ENCODE measurements around the gene BBX.
A peak's percentile ranks its signal among the peaks of the same experiment; 100 is the strongest.
"Not testable (repeated sequence)": the region's sequence is repeated elsewhere in the genome, so short reads cannot be mapped to it uniquely, and the experiment has no call there.

The BBX gene

DNA sequence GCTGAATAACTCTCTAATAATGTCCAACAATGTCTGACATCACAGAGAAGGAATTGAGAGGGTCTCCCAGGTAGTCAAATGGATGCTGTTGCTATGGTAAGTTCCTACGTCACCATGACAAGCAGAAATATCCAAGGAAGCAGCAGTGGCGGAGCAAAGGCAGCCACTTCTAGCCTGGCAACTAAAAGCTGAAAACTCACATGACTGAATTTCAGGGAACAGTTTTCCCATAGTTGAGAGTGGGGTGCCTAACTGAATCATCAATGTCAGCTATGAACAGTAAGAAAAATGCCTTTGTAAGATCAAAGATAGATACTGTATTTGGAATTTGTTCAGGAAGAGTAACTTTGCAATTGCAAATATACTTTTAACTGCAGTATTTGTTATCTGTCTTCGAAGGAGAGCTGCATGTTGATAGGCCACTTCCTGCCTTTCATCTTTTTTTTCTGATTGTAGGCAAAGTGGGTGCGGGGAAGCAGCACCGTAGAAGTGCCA lies 161.7 kb downstream of the BBX start:
- TF ChIP-seq, protein P1, sequence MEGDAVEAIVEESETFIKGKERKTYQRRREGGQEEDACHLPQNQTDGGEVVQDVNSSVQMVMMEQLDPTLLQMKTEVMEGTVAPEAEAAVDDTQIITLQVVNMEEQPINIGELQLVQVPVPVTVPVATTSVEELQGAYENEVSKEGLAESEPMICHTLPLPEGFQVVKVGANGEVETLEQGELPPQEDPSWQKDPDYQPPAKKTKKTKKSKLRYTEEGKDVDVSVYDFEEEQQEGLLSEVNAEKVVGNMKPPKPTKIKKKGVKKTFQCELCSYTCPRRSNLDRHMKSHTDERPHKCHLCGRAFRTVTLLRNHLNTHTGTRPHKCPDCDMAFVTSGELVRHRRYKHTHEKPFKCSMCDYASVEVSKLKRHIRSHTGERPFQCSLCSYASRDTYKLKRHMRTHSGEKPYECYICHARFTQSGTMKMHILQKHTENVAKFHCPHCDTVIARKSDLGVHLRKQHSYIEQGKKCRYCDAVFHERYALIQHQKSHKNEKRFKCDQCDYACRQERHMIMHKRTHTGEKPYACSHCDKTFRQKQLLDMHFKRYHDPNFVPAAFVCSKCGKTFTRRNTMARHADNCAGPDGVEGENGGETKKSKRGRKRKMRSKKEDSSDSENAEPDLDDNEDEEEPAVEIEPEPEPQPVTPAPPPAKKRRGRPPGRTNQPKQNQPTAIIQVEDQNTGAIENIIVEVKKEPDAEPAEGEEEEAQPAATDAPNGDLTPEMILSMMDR (IDR thresholded peaks at IDR 0.05; ENCODE audit: low read depth, low read length): no peak
- DNase-seq: no peak
- no peaks in the 10 kb centered on the region for H3K36me3 ChIP-seq
- no peak overlapping the region for H3K4me3 ChIP-seq (ENCODE audit: low read depth, low read length)
- H3K9me3 ChIP-seq: no peaks in the 10 kb centered on the region
- H3K4me1 ChIP-seq: peaks cover 11% of the 10 kb centered on the region
- H3K27me3 ChIP-seq: no peaks in the 10 kb centered on the region

DNA sequence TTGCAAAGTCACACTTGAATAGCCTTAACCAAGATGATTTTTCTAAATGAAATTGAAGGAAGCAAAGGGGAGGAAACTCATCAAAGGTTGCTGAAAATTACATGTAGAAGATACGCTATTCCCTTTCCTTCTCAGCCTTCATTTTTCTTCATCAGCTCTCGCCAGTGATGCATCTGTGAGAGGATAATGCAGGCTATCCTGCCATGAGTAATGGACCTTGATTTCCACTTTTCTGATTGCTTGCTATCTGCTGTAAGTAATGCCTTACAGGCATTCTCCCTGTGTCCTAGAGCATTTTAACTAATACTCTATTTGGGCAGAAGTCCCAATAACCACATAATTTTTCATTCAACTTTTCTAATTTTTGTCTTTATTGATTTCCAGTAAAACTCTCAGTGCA lies 162.6 kb downstream of the BBX start:
- Histone ChIP-seq H3K27me3 (no peaks in the 10 kb centered on the region), H3K4me1 (peaks cover 11% of the 10 kb centered on the region), H3K36me3 (no peaks in the 10 kb centered on the region), H3K4me3 (ENCODE audit: low read depth, low read length) (no peak overlapping the region), H3K9me3 (no peaks in the 10 kb centered on the region)
- TF ChIP-seq, protein P1 (IDR thresholded peaks at IDR 0.05; ENCODE audit: low read depth, low read length): no peak
- no peak for DNase-seq

GRCh38 chr3:107687056-107687581 lies 164.4 kb downstream of the BBX start:
- no peaks in the 10 kb centered on the region for H3K9me3 ChIP-seq
- no peak for DNase-seq
- peaks cover 11% of the 10 kb centered on the region for H3K4me1 ChIP-seq
- TF ChIP-seq, protein P1 (IDR thresholded peaks at IDR 0.05; ENCODE audit: low read depth, low read length): 0 out of 2 replicates have a peak, but pooled peaks have one; percentile 8
- no peak overlapping the region for H3K4me3 ChIP-seq (ENCODE audit: low read depth, low read length)
- H3K27me3 ChIP-seq: no peaks in the 10 kb centered on the region
- H3K36me3 ChIP-seq: no peaks in the 10 kb centered on the region

DNA sequence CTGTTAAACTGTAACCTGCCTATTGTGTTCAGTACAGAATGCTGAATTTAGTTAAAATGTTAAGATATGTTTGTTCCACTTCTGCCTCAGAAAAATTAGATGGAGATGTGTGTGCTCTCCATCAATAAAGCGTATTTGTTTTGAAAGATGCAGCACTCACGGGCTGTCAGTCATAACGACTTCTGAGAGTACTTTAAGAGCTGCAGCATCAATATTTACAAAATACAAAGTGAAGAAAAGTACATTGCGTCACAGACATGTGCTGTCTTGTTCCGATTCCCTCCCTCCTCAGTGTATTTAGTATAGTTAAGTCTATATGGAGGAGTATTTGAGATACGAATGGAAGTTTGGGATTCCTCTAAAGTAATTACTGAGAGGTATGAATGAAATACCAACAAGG lies 166.6 kb downstream of the BBX start:
- Histone ChIP-seq H3K36me3 (no peaks in the 10 kb centered on the region), H3K4me3 (ENCODE audit: low read depth, low read length) (no peak overlapping the region), H3K27me3 (no peaks in the 10 kb centered on the region), H3K4me1 (peaks cover 10% of the 10 kb centered on the region), H3K9me3 (no peaks in the 10 kb centered on the region)
- TF ChIP-seq, protein P1 (IDR thresholded peaks at IDR 0.05; ENCODE audit: low read depth, low read length): no peak
- DNase-seq: no peak

DNA sequence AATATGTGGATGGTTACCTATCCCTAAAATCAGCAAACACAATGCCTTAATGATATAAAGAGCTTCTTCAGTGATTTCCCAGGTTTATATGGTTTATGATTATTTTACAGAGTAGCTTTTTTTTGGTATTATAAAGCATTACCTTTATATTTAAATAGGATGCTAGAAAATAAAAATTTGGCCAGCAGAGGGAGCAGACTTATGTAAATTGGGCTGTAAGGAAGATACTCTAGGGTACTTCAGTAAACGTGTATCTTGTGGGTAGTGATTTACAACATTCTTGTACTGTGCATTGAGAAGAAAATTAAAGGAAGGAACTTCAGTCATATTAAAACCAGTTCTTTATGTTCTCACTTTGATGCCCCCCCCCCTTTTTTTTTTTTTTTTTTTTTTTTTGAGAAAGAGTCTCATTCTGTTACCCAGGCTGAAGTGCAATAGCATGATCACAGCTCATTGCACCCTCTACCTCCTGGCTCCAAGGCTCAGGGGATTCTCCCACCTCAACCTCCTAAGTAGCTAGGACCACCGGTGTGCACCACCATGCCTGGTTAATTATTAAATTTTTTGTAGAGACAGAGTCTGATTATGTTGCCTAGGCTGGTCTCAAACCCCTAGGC lies 167.9 kb downstream of the BBX start:
- no peak for DNase-seq
- TF ChIP-seq, protein P1 (IDR thresholded peaks at IDR 0.05; ENCODE audit: low read depth, low read length): peak; percentile 57
- H3K36me3 ChIP-seq: no peaks in the 10 kb centered on the region
- H3K4me1 ChIP-seq: no peaks in the 10 kb centered on the region; the same call in 1 of the 2 replicates
- no peaks in the 10 kb centered on the region for H3K9me3 ChIP-seq
- no peaks in the 10 kb centered on the region for H3K27me3 ChIP-seq
- H3K4me3 ChIP-seq (ENCODE audit: low read depth, low read length): no peak overlapping the region

DNA sequence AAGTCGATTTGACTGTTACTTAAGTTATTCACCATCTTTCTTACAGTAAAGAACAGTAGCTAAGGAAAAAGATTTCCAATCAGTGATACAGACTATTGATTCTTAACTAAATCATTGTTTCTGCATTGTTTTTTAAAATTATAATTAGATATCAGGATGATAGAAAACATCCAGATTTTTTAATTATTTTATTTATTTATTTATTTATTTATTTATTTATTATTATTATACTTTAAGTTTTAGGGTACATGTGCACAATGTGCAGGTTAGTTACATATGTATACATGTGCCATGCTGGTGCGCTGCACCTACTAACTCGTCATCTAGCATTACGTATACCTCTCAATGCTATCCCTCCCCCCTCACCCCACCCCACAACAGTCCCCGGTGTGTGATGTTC lies 169.2 kb downstream of the BBX start:
- H3K9me3 ChIP-seq; H3K36me3 ChIP-seq; H3K4me1 ChIP-seq; H3K27me3 ChIP-seq; DNase-seq; H3K4me3 ChIP-seq (ENCODE audit: low read depth, low read length): not testable (repeated sequence)

GRCh38 chr3:107697348-107697747 lies 174.6 kb downstream of the BBX start:
- H3K4me1 ChIP-seq; H3K27me3 ChIP-seq; H3K4me3 ChIP-seq (ENCODE audit: low read depth, low read length); H3K36me3 ChIP-seq; H3K9me3 ChIP-seq; DNase-seq: not testable (repeated sequence)

DNA sequence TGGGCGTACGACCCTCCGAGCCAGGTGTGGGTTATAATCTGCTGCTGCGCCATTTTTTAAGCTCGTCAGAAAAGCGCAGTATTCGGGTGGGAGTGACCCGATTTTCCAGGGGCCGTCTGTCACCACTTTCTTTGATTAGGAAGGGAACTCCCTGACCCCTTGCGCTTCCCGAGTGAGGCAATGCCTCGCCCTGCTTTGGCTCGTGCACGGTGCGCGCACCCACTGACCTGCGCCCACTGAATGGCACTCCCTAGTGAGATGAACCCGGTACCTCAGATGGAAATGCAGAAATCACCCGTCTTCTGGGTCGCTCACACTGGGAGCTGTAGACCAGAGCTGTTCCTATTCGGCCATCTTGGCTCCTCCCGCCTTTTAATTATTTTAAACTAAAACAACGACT lies 175.1 kb downstream of the BBX start:
- not testable (repeated sequence) for H3K9me3 ChIP-seq; H3K27me3 ChIP-seq; H3K4me1 ChIP-seq; H3K36me3 ChIP-seq; DNase-seq; H3K4me3 ChIP-seq (ENCODE audit: low read depth, low read length)

Measured in BE2C (cell line).